Lung microvascular endothelial cell (primary cell): ENCODE measurements around the gene SETD2. TPM values are rescaled to one million over a fixed set of nuclear protein-coding genes. Genes with fewer than 3 reads are reported as not detected.

Experiments used
- DNase-seq, 2 donors: peaks; one replicate each; pipeline versions ENCODE4 v3.0.0 to v3.0.0-alpha.2; 2010; ENCODE audit warnings: low read depth in 2 of 2
- total RNA-seq: library from RNA; depleted of rRNA; stranded (reverse); fragments of >200 nt; gene quantifications from 2 replicates; pipeline ENCODE4 v1.2.1, GENCODE V29; 2014

Gene SETD2
- total RNA-seq, 1 donor from 2014 or later: 24.4 TPM

- DNase-seq: no peak
Observed at GRCh38 chr3:47010111-47010712, 153.7 kb downstream of the SETD2 start.

GRCh38 chr3:47009225-47010110 is 154.4 kb downstream of the SETD2 start:
- peak; percentile 92 to 93 for DNase-seq

- DNase-seq: no peak
Observed at GRCh38 chr3:47008851-47009224, 155.1 kb downstream of the SETD2 start.

GRCh38 chr3:47008234-47008796 is 155.6 kb downstream of the SETD2 start:
- no peak for DNase-seq

GRCh38 chr3:47007482-47008233 is 156.3 kb downstream of the SETD2 start:
- no peak for DNase-seq

DNA sequence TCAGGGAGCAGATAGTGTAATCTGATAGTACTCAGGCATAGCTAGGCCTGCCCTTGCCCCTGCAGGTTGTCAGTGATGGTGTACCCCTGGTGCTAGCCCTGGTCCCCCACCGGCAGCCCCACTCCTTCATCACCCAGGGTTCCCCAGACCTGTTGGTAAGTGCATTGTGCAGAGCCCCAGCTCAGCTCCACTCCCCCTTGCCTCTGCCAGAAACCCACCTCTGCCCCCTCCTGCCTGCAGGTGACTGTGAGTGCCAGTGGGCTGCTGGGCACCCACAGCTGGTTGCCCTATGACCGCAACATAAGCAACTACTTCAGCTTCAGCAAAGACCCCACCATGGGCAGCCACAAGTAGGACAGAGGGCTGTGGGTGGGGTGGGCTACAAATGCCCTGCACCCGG is 156.9 kb downstream of the SETD2 start:
- no peak for DNase-seq

DNA sequence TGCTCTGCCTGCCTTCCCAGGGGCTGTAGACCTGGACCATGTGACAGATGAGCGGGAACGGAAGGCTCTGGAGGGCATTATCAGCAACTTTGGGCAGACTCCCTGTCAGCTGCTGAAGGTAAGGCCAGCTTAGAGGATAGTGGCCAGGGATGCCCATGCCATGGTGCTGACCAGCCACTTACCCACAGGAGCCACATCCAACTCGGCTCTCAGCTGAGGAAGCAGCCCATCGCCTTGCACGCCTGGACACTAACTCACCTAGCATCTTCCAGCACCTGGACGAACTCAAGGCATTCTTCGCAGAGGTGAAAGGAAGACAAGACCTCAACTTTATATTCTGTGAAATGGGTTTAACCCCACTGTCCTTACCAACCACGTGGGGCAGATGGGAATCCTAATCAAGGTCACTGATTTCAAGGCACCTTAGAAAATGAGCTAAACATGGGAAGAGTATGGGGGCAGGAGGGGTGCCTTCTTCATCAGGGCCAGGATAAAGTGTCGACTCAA is 157.7 kb downstream of the SETD2 start:
- DNase-seq: no peak

DNA sequence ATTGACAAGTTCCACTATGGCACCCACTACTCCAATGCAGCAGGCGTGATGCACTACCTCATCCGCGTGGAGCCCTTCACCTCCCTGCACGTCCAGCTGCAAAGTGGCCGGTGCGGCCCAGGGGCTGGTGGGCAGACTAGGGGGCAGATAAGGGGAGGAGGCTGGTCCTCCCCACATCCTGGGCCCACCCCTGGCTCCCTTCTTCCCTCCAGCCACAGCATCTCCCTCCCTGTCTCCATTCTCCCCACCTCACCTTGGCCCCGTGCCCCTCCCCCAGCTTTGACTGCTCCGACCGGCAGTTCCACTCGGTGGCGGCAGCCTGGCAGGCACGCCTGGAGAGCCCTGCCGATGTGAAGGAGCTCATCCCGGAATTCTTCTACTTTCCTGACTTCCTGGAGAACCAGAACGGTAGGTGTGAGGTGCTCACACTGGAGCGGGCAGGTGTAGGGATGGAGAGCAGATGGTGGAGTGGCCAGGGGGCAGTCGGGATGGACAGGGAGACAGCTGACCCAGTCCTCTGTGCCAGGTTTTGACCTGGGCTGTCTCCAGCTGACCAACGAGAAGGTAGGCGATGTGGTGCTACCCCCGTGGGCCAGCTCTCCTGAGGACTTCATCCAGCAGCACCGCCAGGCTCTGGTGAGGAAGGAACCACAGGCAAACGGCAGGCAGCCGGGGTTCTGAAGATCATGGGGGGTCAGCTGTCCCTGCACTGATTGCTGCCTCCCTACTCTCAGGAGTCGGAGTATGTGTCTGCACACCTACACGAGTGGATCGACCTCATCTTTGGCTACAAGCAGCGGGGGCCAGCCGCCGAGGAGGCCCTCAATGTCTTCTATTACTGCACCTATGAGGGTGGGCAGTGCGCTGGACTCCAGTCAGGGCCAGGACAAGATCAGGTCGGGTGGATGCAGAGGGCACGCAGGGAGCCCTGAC is 158.4 kb downstream of the SETD2 start:
- DNase-seq: no peak

- DNase-seq: no peak
Observed at GRCh38 chr3:47004369-47005211, 159.3 kb downstream of the SETD2 start.

GRCh38 chr3:47003461-47004368 is 160.2 kb downstream of the SETD2 start:
- no peak for DNase-seq

GRCh38 chr3:47003056-47003410 is 160.9 kb downstream of the SETD2 start:
- DNase-seq: no peak

- no peak for DNase-seq
Observed at GRCh38 chr3:47002171-47003055, 161.5 kb downstream of the SETD2 start.

- DNase-seq: no peak
Observed at GRCh38 chr3:47001731-47002170, 162.2 kb downstream of the SETD2 start.

GRCh38 chr3:47000922-47001730 is 162.8 kb downstream of the SETD2 start:
- DNase-seq: no peak

DNA sequence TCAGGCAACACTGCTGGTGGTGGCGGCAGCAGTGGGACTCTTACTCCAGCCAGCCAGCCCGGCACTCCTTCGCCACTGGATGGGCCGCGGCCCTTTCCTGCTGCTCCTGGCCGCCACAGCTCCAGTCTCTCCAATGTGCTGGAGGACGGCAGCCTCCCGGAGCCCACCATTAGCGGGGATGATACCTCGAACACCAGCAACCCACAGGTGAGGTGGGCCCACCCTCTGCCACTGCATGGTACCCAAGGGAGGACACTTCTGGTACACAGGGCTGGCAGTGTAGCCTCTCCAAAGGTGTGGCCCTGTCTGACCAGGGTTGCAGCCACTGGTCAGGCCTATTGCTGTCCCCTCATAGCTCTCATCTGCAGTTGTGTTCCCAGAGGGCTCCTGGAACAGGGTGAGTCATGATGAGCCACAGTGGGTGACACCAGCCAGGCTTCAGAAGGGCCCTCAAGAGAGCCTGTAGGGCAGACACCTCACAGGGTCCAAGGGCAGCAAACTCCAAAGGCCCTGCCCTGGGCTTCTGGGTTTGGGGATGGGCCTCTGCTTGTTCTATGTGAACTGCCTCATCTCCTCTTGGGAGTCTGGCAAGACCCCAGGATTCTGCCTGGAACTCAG is 163.6 kb downstream of the SETD2 start:
- DNase-seq: no peak

DNA sequence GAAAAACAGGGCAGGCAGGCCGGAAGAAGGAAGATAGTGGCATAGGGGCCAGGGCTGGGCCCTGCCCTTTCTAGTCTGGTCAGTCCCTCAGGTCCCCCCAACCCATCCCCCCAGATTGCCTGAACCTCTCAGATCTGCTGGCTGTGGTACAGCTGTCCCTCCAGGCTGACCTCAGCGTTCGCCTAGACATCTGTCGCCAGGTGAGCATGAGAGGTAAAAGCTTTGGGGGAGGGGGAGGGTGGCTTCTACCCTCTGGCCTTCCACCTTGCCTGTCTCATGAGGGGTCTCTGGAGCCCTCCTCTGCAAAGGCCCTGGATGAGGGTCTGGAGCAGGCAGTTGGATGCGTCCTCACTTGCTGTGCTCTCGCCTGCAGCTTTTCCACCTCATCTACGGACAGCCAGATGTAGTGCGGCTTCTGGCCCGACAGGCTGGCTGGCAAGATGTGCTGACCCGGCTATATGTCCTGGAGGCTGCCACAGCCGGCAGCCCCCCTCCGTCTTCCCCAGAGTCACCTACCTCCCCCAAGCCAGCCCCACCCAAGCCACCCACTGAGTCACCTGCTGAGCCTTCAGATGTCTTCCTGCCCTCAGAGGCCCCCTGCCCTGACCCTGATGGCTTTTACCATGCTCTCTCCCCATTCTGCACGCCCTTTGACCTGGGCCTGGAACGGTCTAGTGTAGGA is 164.3 kb downstream of the SETD2 start:
- no peak for DNase-seq
